Heart right ventricle (tissue), 16 donors: ENCODE measurements around the gene MPP2. TPM values are rescaled to one million over a fixed set of nuclear protein-coding genes. Genes with fewer than 3 reads are reported as not detected.

Experiments used
- ATAC-seq, 8 donors: fragments of 200-7000 bp; cut with Tn5 transposase; one replicate each; pipeline ENCODE4 v1.9.1; 2020; ENCODE audit warnings: mild to moderate bottlenecking in 8 of 8, moderate library complexity in 8 of 8, moderate number of reproducible peaks in 1 of 8
- DNase-seq, 2 donors: peaks; one replicate each; pipeline ENCODE4 v3.0.0-alpha.2; 2020
- H3K27ac ChIP-seq, 10 donors: fragments of 200-600 bp; sonication (generic) in 2 of 10; one replicate each; pipeline versions ENCODE4 v1.5.0 to v1.8.0; 2020 to 2022; ENCODE audit warnings: mild to moderate bottlenecking in 3 of 10
- H3K27me3 ChIP-seq, 7 donors: fragments of 200-600 bp; one replicate each; pipeline ENCODE4 v1.8.0; 2021 to 2022; ENCODE audit warnings: mild to moderate bottlenecking in 2 of 7
- H3K36me3 ChIP-seq, 9 donors: fragments of 200-600 bp; sonication (generic) in 1 of 9; one replicate each; pipeline versions ENCODE4 v1.5.0 to v1.8.0; 2020 to 2022; ENCODE audit warnings: mild to moderate bottlenecking in 2 of 9
- H3K4me1 ChIP-seq, 9 donors: fragments of 200-600 bp; sonication (generic) in 1 of 9; one replicate each; pipeline versions ENCODE4 v1.5.0 to v1.8.0; 2020 to 2022; ENCODE audit warnings: mild to moderate bottlenecking in 4 of 9
- H3K4me3 ChIP-seq, 10 donors: fragments of 200-600 bp; sonication (generic) in 2 of 10; one replicate each; pipeline versions ENCODE4 v1.5.0 to v1.8.0; 2020 to 2022; ENCODE audit warnings: mild to moderate bottlenecking in 7 of 10, moderate library complexity in 2 of 10
- H3K9me3 ChIP-seq, 11 donors: fragments of 200-600 bp in 10 of 11; sonication (generic) in 2 of 11; one replicate each; pipeline versions ENCODE4 v1.5.0 to v1.8.0; 2013 to 2022; ENCODE audit warnings: mild to moderate bottlenecking in 2 of 11, control low read depth in 1 of 11, moderate library complexity in 1 of 11
- CTCF ChIP-seq, 9 donors: fragments of 200-600 bp; sonication (generic) in 2 of 9; IDR thresholded peaks; one replicate each; pipeline versions ENCODE4 v1.5.0 to v1.8.0; 2021 to 2022; ENCODE audit warnings: antibody characterized with exemption in 9 of 9, mild to moderate bottlenecking in 5 of 9, moderate library complexity in 1 of 9
- WGBS, 2 donors: extraction: QIAGEN DNeasy Blood & Tissue Kit; methylation state at CpG; one replicate each; pipeline ENCODE4 v1.1.7; 2013; ENCODE audit warnings: inconsistent platforms in 1 of 2; 5-methylcytosine and 5-hydroxymethylcytosine counted together
- intact Hi-C, 10 donors: fragments of 100-400 bp; cut with DNase I; formaldehyde crosslinking; loops; one replicate each; pipeline versions ENCODE4 v1.11.1 to v1.14.2; 2022
- polyA plus RNA-seq, 2 donors: library from polyadenylated mRNA; stranded (reverse); fragments of 200-250 nt; gene quantifications; one replicate each; pipeline ENCODE4 v1.2.3, GENCODE V29; 2013
- total RNA-seq, 10 donors: library from RNA; stranded (reverse); fragmentation: NEBNext Ultra II Directional in 3 of 10; extraction: Animal tissue kit (Norgen Biotek cat#: 25700) in 3 of 10; gene quantifications; one replicate each; pipeline versions ENCODE4 v1.2.1 to v1.2.4, GENCODE V29; 2021 to 2023
- donor health status: Arrhythmogenic right ventricular cardiomyopathy.
- donor health status: ischemic (EF 13 %, LVEDD 7.1; RV severe dilation, severe dysfunction).
- donor health status: healthy with polysubstance abuse.
- donor health status: DM: no; HTN: yes; CAD: no.
- donor health status: DM: no; HTN: no; CAD: no.
- donor health status: ischemic (EF 25% LVEDD 6.9; RV normal size, moderate dysfunction).
- donor health status: ischemic (EF 25% LVEDD 5.7; RV mildly dilated, moderate dysfunction).
- donor health status: healthy.
- donor health status: DM: yes; HTN: yes; CAD: no.
- donor health status: Ischemic cardiomyopathy.
- donor health status: ischemic (EF 35%, LVEDD 5.7; RV mildly dilated, moderate dysfunction).
- donor health status: nonischemic (EF 11% LVEDD 7.7; RV severe dilation, severe dysfunction).
- donor health status: DM: yes; HTN: yes; CAD: no.
- donor health status: PGD.
- donor health status: ischemic (EF 29% LVEDD 5.4; RV normal size, mild dysfunction).
- donor health status: nonischemic (EF 23%, LVEDD 6.1; RV moderate dilation, normal function).

MPP2 gene
- total and polyA plus RNA-seq, 12 donors, result 5.0 to 20.7 (median 12.9) TPM

- WGBS, 2 donors, result 60 to 84% methylated on average over 8 of the region's 8 CpGs
- H3K36me3 ChIP-seq, result no peaks in the 10 kb centered on the region
- intact Hi-C loops, result no loop called here
- peak overlapping the region in 7 of 10 donors; percentile 22 to 56 (median 50) for H3K4me3 ChIP-seq
- peak in 1 of 8 donors; percentile 19 for ATAC-seq
- H3K27ac ChIP-seq, result no peak overlapping the region
- peaks cover 0 to 17% (median 6%) of the 10 kb centered on the region in 9 donors for H3K4me1 ChIP-seq
- DNase-seq, result no peak
- H3K27me3 ChIP-seq, result peaks cover 0 to 7% (median 0%) of the 10 kb centered on the region in 7 donors
- TF ChIP-seq CTCF (IDR thresholded peaks at IDR 0.05), result no peak
- no peaks in the 10 kb centered on the region for H3K9me3 ChIP-seq
Measured at GRCh38 chr17:43917016-43917347, 9.6 kb upstream of the MPP2 start.

- WGBS, 2 donors, result 82 to 83% methylated on average over 4 of the region's 4 CpGs
- no peak overlapping the region for H3K27ac ChIP-seq
- H3K4me1 ChIP-seq, result peaks cover 0 to 22% (median 6%) of the 10 kb centered on the region in 9 donors
- H3K27me3 ChIP-seq, result peaks cover 0 to 7% (median 0%) of the 10 kb centered on the region in 7 donors
- DNase-seq (no peak), ATAC-seq (no peak)
- no peak overlapping the region for H3K4me3 ChIP-seq
- no peaks in the 10 kb centered on the region for H3K9me3 ChIP-seq
- intact Hi-C loops, result no loop called here
- H3K36me3 ChIP-seq, result no peaks in the 10 kb centered on the region
- no peak for TF ChIP-seq CTCF (IDR thresholded peaks at IDR 0.05)
Measured at GRCh38 chr17:43916385-43916784, 9.0 kb upstream of the MPP2 start.

- no peak for ATAC-seq
- no peaks in the 10 kb centered on the region for H3K9me3 ChIP-seq
- DNase-seq, result no peak
- peaks cover 0 to 7% (median 0%) of the 10 kb centered on the region in 7 donors for H3K27me3 ChIP-seq
- no peak overlapping the region for H3K4me3 ChIP-seq
- intact Hi-C loops, result no loop called here
- no peak for TF ChIP-seq CTCF (IDR thresholded peaks at IDR 0.05)
- H3K4me1 ChIP-seq, result peaks cover 0 to 22% (median 6%) of the 10 kb centered on the region in 9 donors
- no peaks in the 10 kb centered on the region for H3K36me3 ChIP-seq
- WGBS, 2 donors, result 82 to 83% methylated on average over 3 of the region's 3 CpGs
- no peak overlapping the region for H3K27ac ChIP-seq
Measured at GRCh38 chr17:43915559-43915958, 8.2 kb upstream of the MPP2 start.

- no peaks in the 10 kb centered on the region for H3K9me3 ChIP-seq
- no peak for ATAC-seq
- WGBS, 2 donors, result 64 to 74% methylated on average over 2 of the region's 2 CpGs
Measured at GRCh38 chr17:43914451-43914850, 7.1 kb upstream of the MPP2 start.

More at GRCh38 chr17:43914451-43914850, 7.1 kb upstream of the MPP2 start:
- Histone ChIP-seq H3K27me3 (peaks cover 0 to 7% (median 0%) of the 10 kb centered on the region in 7 donors), H3K36me3 (no peaks in the 10 kb centered on the region), H3K27ac (no peak overlapping the region), H3K4me3 (no peak overlapping the region), H3K4me1 (peaks cover 0 to 22% (median 6%) of the 10 kb centered on the region in 9 donors)
- intact Hi-C loops, result no loop called here
- TF ChIP-seq CTCF (IDR thresholded peaks at IDR 0.05), result no peak
- DNase-seq, result no peak
